Osteoblast (primary cell): ENCODE results near the gene GFOD2. TPM values are rescaled to one million over a fixed set of nuclear protein-coding genes. Genes with fewer than 3 reads are reported as not detected.

ENCODE experiments used
- DNase-seq: peaks from one replicate; pipeline ENCODE4 v3.0.0; 2011; ENCODE audit warnings: low spot score, mixed read lengths; ENCODE audit not compliant: insufficient read length; ENCODE audit errors: missing footprints
- H2AFZ ChIP-seq: 2 replicates; pipeline ENCODE4 v1.6.0; 2011; ENCODE audit warnings: mild to moderate bottlenecking, low read length
- H3K27ac ChIP-seq: 2 replicates; pipeline ENCODE4 v1.5.1; 2011; ENCODE audit warnings: mild to moderate bottlenecking, low read depth, low read length, moderate library complexity
- H3K27me3 ChIP-seq: 2 replicates; pipeline ENCODE4 v1.6.0; 2012; ENCODE audit warnings: mild to moderate bottlenecking, control low read depth, inconsistent platforms, low read length, moderate library complexity; ENCODE audit not compliant: insufficient read depth
- H3K36me3 ChIP-seq: 2 replicates; pipeline ENCODE4 v1.5.1; 2011; ENCODE audit warnings: mild to moderate bottlenecking, low read length, control low read depth, moderate library complexity; ENCODE audit not compliant: insufficient read depth
- H3K4me1 ChIP-seq: 2 replicates; pipeline ENCODE4 v1.5.1; 2011; ENCODE audit warnings: mild to moderate bottlenecking, low read length, control low read depth, moderate library complexity; ENCODE audit not compliant: insufficient read depth
- H3K4me2 ChIP-seq: 2 replicates; pipeline ENCODE4 v1.6.0; 2011; ENCODE audit warnings: mild to moderate bottlenecking, low read length; ENCODE audit not compliant: insufficient read depth
- H3K4me3 ChIP-seq: fragments of 200-600 bp; sonication (generic); 3 replicates; pipeline ENCODE4 v1.5.1; 2012; ENCODE audit warnings: mild to moderate bottlenecking, low read length, inconsistent platforms; ENCODE audit not compliant: insufficient read depth
- H3K79me2 ChIP-seq: 2 replicates; pipeline ENCODE4 v1.6.0; 2012; ENCODE audit warnings: mild to moderate bottlenecking, low read length, control low read depth, inconsistent platforms; ENCODE audit not compliant: insufficient read depth
- H3K9me3 ChIP-seq: 2 replicates; pipeline ENCODE4 v1.5.1; 2011; ENCODE audit warnings: low read depth, low read length, control low read depth
- H4K20me1 ChIP-seq: 2 replicates; pipeline ENCODE4 v1.6.0; 2012; ENCODE audit warnings: mild to moderate bottlenecking, low read length, control low read depth; ENCODE audit not compliant: insufficient read depth
- CTCF ChIP-seq: IDR thresholded peaks from 2 replicates; pipeline ENCODE4 v1.5.1; 2011; ENCODE audit warnings: mild to moderate bottlenecking, low read depth, low read length, moderate library complexity; ENCODE audit errors: extremely low read depth
- total RNA-seq: library from RNA; depleted of rRNA; stranded (reverse); fragments of >200 nt; gene quantifications from 2 replicates; pipeline ENCODE4 v1.2.3, GENCODE V29; 2012

Gene GFOD2
- total RNA-seq, 1 donor, result 15.9 TPM

- Histone ChIP-seq H3K9me3 (no peaks in the 10 kb centered on the region), H2AFZ (peak overlapping the region; percentile 95), H3K27ac (peak overlapping the region; percentile 90), H4K20me1 (peaks cover 6% of the 10 kb centered on the region), H3K79me2 (peaks cover 13% of the 10 kb centered on the region), H3K4me3 (peak overlapping the region; percentile 86), H3K4me2 (peak overlapping the region; percentile 98), H3K36me3 (peaks cover 5% of the 10 kb centered on the region), H3K4me1 (peaks cover 9% of the 10 kb centered on the region), H3K27me3 (peaks cover 8% of the 10 kb centered on the region)
- peak; percentile 96 for DNase-seq
- no peak for TF ChIP-seq CTCF
Measured at GRCh38 chr16:67658849-67659674, 60.1 kb downstream of the GFOD2 start.

DNA sequence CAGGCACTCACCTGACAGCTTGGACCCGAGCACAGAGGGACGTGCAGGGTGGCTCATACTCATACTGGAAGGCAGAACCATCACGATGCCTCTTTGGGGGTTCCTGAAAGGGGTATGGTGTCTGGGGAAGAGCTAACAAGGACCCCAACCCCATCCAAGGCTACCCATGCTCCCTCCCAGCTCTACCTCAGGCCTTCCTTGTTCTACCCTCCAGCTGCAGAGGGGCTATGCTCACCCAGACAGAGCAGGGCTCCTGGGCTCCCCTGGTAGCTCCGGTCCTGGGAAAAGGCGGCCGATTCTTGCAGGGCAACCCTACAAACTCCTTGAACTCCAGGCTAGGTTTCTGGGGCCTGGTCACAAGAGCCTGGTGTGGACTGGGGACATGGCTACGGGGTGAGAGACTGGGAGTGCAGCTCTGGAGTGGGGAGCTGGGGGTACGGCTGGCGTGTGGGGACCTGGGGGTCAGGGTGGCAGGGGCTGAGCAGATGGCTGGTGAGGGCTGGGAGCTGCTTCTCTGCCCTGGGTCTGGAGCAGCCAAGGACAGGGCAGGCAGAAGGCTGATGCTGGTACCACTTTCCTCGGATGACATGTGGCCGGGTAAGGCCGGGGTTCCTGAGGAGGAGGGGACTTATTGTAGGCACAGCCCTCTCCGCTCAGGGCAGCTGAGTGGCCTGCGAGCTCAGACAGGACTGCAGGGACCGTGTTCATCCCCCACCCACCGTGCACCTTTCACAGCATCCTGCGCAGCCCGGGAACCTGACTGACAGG is 61.2 kb downstream of the GFOD2 start:
- H3K36me3 ChIP-seq, result peaks cover 5% of the 10 kb centered on the region
- H3K4me3 ChIP-seq, result no peak overlapping the region
- H3K27me3 ChIP-seq, result peaks cover 17% of the 10 kb centered on the region
- no peaks in the 10 kb centered on the region for H3K9me3 ChIP-seq
- no peak overlapping the region for H2AFZ ChIP-seq
- H3K4me1 ChIP-seq, result peaks cover 9% of the 10 kb centered on the region
- peak; percentile 92 for DNase-seq
- no peak for TF ChIP-seq CTCF
- H3K27ac ChIP-seq, result no peak overlapping the region
- no peak overlapping the region for H3K4me2 ChIP-seq
- H4K20me1 ChIP-seq, result peaks cover 6% of the 10 kb centered on the region
- H3K79me2 ChIP-seq, result peaks cover 13% of the 10 kb centered on the region

- Histone ChIP-seq H4K20me1 (peaks cover 6% of the 10 kb centered on the region), H3K4me1 (peaks cover 9% of the 10 kb centered on the region), H3K36me3 (no peaks in the 10 kb centered on the region), H3K4me2 (no peak overlapping the region), H3K27me3 (peaks cover 22% of the 10 kb centered on the region), H3K9me3 (no peaks in the 10 kb centered on the region), H3K79me2 (peaks cover 13% of the 10 kb centered on the region), H2AFZ (no peak overlapping the region), H3K27ac (no peak overlapping the region), H3K4me3 (no peak overlapping the region)
- no peak for TF ChIP-seq CTCF
- DNase-seq, result peak; percentile 84
Measured at GRCh38 chr16:67657017-67657608, 62.0 kb downstream of the GFOD2 start.
